GM19467 (cell line): ENCODE data around the gene SHISA9.

Source experiments
- ATAC-seq: cut with Tn5 transposase; IDR thresholded peaks from one replicate; pipeline ENCODE4 v1.9.1; 2021; ENCODE audit warnings: mild to moderate bottlenecking, moderate library complexity; ENCODE audit not compliant: unreplicated experiment

The SHISA9 gene

DNA sequence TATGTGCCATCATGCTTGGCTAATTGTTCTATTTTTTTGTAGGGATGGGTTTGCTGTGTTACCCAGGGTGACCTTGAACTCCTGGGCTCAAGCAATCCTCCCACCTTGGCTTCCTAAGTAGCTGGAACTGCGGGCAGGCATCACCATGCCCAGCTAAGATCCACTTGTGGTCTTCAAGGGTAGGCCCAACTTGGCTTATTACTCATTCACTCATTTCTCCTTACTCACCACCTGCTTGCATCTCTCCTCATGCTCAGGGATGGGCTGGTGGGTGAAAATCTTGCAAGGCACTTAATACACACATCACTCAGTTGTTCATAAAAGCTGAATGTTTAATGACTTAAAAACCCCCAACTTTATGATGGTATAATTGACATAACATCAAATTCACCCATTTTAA, 207.8 kb downstream of the SHISA9 start:
- no peak for ATAC-seq

GRCh38 chr16:13110124-13110796, 208.9 kb downstream of the SHISA9 start:
- ATAC-seq: no peak

GRCh38 chr16:13111747-13112146, 210.3 kb downstream of the SHISA9 start:
- no peak for ATAC-seq

- ATAC-seq: no peak
These were observed 212.3 kb downstream of the SHISA9 start for GRCh38 chr16:13113741-13114140.

DNA sequence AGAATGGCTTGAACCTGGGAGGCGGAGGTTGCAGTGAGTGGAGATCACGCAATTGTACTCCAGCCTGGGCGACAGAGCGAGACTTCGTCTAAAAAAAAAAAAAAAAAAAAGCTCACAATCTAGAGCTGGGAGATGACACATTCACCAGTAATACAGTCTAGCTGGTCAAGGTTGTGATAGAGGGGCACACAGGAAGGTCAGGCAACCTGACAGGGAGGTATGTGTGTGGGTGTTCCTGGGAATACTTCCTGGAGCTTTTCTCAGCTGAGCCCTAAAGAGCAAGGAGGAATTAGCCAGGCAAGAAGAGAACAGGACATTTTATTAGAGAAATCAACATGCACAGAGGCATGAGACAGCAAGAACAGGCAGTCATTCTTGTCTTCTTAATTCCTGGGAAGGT, 216.7 kb downstream of the SHISA9 start:
- ATAC-seq: no peak

- no peak for ATAC-seq
These were observed 218.7 kb downstream of the SHISA9 start for GRCh38 chr16:13120091-13120490.

DNA sequence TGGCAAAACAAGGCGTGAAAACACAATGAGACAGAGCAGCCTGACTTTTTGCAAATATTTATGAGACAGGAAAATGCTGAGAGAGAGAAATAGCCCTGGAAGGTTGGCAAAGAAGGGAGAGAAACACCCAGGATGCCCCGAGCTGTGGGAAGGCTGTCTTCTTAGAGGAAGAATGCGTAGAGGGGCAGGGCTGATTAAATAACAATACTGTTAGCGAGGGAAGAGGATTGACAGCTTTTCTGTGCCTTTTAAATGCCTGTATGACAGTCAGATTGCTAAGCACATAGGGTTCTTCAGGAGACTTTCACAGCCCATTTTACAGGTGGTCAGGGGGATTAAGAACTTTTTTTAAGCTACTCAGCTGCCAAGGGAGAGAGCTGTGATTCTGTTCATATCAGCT, 219.2 kb downstream of the SHISA9 start:
- no peak for ATAC-seq

DNA sequence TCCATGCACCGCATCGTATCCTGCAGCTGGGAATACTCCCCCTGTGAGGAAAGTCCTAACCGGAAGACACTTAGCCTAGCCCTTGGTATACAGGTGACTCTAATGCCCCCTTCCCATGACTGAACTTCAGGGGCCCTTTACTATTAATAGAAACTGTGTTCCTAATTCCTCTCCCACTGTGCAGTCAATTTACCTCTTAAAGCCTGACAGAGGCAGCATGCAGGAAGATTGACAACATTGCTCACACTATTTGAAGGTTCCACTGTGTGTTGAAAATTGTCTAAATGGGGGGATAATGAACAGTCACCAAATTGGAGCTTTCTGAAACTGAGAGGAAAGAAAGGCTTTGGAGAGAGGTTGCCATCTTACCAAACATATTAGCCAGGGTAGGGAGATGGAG, 222.6 kb downstream of the SHISA9 start:
- ATAC-seq: no peak

GRCh38 chr16:13127144-13127543, 225.7 kb downstream of the SHISA9 start:
- no peak for ATAC-seq

GRCh38 chr16:13130586-13130985, 229.2 kb downstream of the SHISA9 start:
- ATAC-seq: no peak

GRCh38 chr16:13134836-13135235, 233.4 kb downstream of the SHISA9 start:
- no peak for ATAC-seq

DNA sequence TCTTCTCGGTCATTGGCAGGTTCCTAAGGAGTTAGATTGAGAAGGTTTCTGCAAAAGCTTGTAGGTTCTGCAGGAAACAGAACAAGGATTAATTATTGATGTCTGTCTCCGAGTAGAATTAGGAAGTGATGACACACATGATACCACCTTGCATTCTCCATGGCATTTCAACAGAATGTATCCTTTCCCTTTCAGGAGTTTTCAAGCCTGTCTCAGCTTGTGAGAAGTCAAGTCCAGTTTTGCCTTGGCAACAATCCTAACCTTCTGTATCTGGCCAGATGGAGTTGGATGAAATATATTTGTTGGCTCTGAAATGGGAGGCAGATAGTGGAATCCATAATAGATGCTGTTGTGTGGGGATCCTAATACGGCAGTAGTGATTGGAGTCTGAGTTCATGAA, 235.5 kb downstream of the SHISA9 start:
- no peak for ATAC-seq

GRCh38 chr16:13138528-13138927, 237.1 kb downstream of the SHISA9 start:
- no peak for ATAC-seq

DNA sequence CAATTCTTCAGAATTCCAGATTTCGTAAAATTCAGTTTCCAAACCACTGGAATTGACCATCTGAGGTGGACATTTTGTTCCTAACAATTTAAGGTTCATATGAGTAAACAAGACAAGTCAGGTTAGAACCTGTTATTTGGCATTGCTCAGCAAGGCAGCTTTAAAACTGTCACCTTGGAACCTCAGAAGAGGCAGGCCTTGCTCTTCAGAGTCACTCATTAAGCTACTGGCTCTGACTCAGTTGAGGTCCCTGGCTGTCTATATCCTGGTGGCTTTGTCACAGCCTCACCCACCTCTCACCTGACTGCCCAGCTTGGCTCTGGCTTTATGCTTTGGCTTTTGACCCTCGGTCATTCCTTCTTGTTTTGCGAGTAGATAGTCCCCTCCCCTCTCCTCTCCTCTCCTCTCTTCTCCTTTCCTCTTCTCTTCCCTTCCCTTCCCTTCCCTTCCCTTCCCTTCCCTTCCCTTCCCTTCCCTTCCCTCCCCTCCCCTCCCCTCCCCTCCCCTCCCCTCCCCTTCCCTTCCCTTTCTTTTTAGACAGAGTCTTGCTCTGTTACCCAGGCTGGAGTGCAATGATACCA, 238.4 kb downstream of the SHISA9 start:
- no peak for ATAC-seq

DNA sequence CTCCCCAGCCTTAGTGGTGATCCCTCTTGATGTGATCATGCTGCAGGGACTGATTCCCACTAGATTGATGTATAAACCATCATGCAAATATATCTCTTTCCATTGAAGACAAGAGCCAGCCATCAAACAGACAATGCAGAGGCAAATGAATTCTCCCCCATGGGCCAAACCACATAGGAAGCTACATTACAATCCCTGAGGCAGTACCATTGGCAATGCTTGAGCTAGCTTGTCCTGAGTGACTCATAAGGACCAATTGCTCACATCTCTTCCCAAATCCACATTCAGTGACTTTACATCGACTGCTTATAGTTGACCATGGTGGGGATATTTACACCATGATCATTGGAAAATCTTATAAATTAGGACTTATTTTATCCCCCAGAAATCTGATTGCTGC, 242.2 kb downstream of the SHISA9 start:
- ATAC-seq: no peak

DNA sequence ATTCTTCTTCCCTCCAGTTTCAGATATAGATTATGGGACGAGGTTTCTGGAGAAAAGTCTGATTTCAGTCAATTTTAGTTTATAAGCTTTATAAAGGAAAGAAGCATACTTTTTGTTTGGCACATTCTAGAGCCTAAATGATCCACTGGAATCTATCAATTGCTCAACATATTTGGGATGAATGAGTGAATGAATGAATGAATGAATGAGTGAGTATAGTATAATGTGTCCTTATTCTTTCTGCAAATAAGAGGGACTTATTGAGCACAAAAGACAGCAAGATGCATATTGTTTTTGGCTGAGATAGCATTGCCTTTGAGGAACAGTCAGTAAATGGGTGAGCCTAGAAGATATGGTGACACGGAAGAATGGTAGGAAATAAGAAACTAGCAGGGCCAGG, 245.4 kb downstream of the SHISA9 start:
- no peak for ATAC-seq

DNA sequence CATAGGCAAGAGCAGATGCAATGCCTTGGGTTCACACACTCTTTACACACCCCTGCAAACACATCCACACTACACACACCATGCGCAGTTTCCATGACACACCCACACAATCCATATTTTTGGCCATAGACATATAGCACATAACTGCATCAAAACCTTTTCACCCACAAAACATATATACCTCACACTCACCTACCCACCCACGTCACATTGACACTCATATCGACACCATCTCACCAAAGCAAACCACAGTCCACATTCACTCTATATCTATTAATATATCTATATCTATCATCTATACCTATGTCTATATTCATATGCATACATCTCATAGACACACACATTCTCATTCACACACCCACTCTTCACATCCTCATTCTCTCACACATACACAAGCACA, 246.9 kb downstream of the SHISA9 start:
- no peak for ATAC-seq

DNA sequence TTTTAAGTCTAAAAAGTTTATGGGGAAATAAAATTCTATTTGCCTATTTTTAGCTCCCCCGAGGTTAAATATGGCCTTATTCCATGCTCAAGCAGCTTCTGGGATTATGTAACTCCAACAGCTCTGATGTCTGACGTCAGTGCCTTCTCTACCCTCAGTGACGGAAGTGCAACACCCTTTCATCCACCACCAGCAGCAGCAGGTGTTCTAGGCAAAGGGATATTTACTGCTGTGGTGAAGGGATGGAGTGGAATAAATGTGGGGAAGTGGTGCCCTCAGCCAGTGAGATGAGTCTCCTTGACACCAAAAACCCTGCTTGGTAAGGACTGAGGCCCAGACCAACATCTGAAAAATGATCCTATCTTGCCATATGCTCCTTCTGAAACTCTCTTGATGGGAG, 247.4 kb downstream of the SHISA9 start:
- no peak for ATAC-seq

DNA sequence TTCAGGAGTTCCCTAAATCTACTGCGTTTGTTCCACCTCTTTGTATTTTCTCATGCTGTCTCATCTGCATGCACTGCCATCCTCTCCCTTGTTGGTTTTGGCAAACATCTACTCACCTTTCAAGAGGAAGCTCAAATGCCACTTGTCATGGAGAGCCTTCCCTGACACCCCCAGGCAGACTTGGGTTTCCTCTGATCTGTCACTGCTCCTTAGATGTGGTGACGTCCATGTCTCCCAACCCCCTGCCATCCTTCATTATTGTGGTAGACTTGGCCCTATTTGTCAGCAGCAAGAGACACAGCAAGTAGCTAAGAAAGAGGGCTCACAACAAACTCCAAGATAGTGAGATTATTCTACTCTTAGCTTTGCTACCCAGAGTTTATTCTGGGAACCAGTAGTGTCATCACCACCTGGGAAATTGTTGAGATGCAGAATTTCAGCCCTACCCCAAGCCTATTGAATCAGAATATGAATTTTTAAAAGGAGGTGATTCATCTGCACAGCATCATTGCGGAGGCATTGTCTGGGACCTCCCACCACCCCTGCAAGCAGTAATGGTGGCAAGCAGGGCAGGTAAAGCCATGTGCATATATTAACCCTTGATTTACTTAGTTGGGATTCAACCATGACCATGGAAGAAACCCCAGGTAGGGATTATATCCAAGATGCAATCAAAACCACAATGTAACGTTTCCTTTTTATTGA, 248.9 kb downstream of the SHISA9 start:
- ATAC-seq: no peak

- no peak for ATAC-seq
These were observed 252.3 kb downstream of the SHISA9 start for GRCh38 chr16:13153696-13154095.

DNA sequence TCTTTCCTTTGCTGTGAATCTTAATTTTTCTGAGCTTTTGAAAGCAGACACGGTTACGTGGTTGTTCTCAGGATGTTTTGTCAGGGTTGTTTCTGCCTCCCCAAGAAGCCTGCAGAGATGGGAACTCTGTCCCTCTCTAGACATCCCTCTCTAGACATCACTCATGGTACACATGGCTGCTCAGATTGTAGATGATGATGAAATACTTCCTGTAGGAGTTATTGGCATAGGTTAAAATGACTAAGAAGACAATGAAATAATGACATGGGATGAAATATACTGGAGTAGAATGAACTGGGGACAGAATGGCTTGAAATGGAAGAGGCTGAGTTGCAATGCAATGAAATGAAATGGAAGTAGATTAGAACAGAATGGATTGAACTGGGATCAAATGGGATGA, 253.4 kb downstream of the SHISA9 start:
- no peak for ATAC-seq

DNA sequence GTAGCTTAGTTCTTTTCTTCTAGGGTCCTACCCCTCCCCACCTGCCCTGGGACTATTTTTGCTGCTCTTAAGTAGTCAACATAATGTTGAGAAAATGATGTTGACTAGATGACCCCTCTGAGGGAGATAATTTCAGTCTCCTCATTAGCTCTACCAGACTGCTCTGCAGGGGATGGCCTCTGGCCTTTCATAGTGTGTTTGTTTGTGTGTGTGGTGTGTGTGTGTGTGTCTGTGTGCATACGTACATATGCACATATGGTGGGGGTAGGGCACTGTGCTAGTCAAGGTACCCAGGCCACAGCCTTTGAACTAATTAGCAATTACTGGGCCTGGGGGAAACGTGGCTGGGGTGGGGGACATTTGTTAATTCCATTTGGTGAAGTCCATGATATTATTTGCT, 254.0 kb downstream of the SHISA9 start:
- no peak for ATAC-seq
